Measurements from ENCODE around the gene MBOAT1. TPM values are rescaled to one million over a fixed set of nuclear protein-coding genes. Genes with fewer than 3 reads are reported as not detected.

MBOAT1 gene
- total RNA-seq, 2 experiments from 2014 or later, result not detected

GRCh38 chr6:20175810-20176410 is 36.4 kb downstream of the MBOAT1 start:
- Histone ChIP-seq H3K4me1 (ENCODE audit: insufficient read depth, low read length, poor library complexity, severe bottlenecking) (no peaks in the 10 kb centered on the region), H3K36me3 (ENCODE audit: insufficient read depth, low read length) (no peaks in the 10 kb centered on the region), H2AFZ (ENCODE audit: low read length) (no peak overlapping the region), H3K9me3 (ENCODE audit: low read length) (no peaks in the 10 kb centered on the region), H4K20me1 (ENCODE audit: insufficient read depth, low read length) (no peaks in the 10 kb centered on the region), H3K4me2 (ENCODE audit: low read length) (no peak overlapping the region), H3K9me2 (ENCODE audit: insufficient read depth, low read length) (no peaks in the 10 kb centered on the region), H3K27ac (ENCODE audit: low read depth, low read length, poor library complexity, severe bottlenecking) (no peak overlapping the region), H3K79me2 (ENCODE audit: insufficient read depth, low read depth, low read length) (no peaks in the 10 kb centered on the region), H3K4me3 (ENCODE audit: low read depth, low read length, poor library complexity, severe bottlenecking) (no peak overlapping the region)
- TF ChIP-seq CTCF (conservative IDR thresholded peaks at IDR 0.05; ENCODE audit: low read length) (no peak), EZH2phosphoT487 (IDR thresholded peaks at IDR 0.05; ENCODE audit: borderline replicate concordance, low read depth, low read length) (no peak)
- ChIA-PET POLR2A (interaction anchor here (0.6 to 1.2 kb wide), 3 partner anchors 10 to 26 kb away, joined by 3 to 4 read pairs (median 4); no protein-coding TSS in a partner anchor), CTCF (ENCODE audit: unreplicated experiment) (no interaction called here)
- intact Hi-C loops (cut with micrococcal nuclease; ENCODE audit: unreplicated experiment), result no loop called here
- no peak for DNase-seq (ENCODE audit: low spot score)
- no TSS peak for BruUV-seq (replicated peaks)

GRCh38 chr6:20173833-20174792 is 38.2 kb downstream of the MBOAT1 start:
- Histone ChIP-seq H3K4me3 (ENCODE audit: low read depth, low read length, poor library complexity, severe bottlenecking) (no peak overlapping the region), H3K79me2 (ENCODE audit: insufficient read depth, low read depth, low read length) (no peaks in the 10 kb centered on the region), H3K27ac (ENCODE audit: low read depth, low read length, poor library complexity, severe bottlenecking) (no peak overlapping the region), H3K4me1 (ENCODE audit: insufficient read depth, low read length, poor library complexity, severe bottlenecking) (no peaks in the 10 kb centered on the region), H2AFZ (ENCODE audit: low read length) (no peak overlapping the region), H3K4me2 (ENCODE audit: low read length) (no peak overlapping the region), H3K36me3 (ENCODE audit: insufficient read depth, low read length) (no peaks in the 10 kb centered on the region), H3K9me2 (ENCODE audit: insufficient read depth, low read length) (no peaks in the 10 kb centered on the region), H3K9me3 (ENCODE audit: low read length) (no peaks in the 10 kb centered on the region), H4K20me1 (ENCODE audit: insufficient read depth, low read length) (no peaks in the 10 kb centered on the region)
- DNase-seq (ENCODE audit: low spot score), result no peak
- ChIA-PET POLR2A (no interaction called here), CTCF (ENCODE audit: unreplicated experiment) (no interaction called here)
- intact Hi-C loops (cut with micrococcal nuclease; ENCODE audit: unreplicated experiment), result no loop called here
- BruUV-seq (replicated peaks), result no TSS peak
- TF ChIP-seq CTCF (conservative IDR thresholded peaks at IDR 0.05; ENCODE audit: low read length) (no peak), EZH2phosphoT487 (IDR thresholded peaks at IDR 0.05; ENCODE audit: borderline replicate concordance, low read depth, low read length) (no peak)
